ENCODE data around the gene MFAP2. TPM values are rescaled to one million over a fixed set of nuclear protein-coding genes. Genes with fewer than 3 reads are reported as not detected.
"Not testable (repeated sequence)": the region's sequence is repeated elsewhere in the genome, so short reads cannot be mapped to it uniquely, and the experiment has no call there.

Gene MFAP2
- total RNA-seq, 1 donor from 2014 or later: 170 TPM

- Mint-ChIP-seq H3K36me3 (ENCODE audit: insufficient read depth) (peaks cover 6% of the 10 kb centered on the region), H3K4me3 (ENCODE audit: low read depth) (no peak overlapping the region), H3K4me1 (ENCODE audit: low read depth) (peaks cover 3% of the 10 kb centered on the region), H3K27me3 (no peaks in the 10 kb centered on the region), H3K27ac (no peak overlapping the region), H3K9me3 (ENCODE audit: low read depth) (no peaks in the 10 kb centered on the region)
- no peak for TF ChIP-seq CTCF (IDR thresholded peaks at IDR 0.05; ENCODE audit: unreplicated experiment)
- DNase-seq (ENCODE audit: low spot score, unreplicated experiment): no peak
These were observed 12.5 kb downstream of the MFAP2 start for GRCh38 chr1:16967962-16968361.

DNA sequence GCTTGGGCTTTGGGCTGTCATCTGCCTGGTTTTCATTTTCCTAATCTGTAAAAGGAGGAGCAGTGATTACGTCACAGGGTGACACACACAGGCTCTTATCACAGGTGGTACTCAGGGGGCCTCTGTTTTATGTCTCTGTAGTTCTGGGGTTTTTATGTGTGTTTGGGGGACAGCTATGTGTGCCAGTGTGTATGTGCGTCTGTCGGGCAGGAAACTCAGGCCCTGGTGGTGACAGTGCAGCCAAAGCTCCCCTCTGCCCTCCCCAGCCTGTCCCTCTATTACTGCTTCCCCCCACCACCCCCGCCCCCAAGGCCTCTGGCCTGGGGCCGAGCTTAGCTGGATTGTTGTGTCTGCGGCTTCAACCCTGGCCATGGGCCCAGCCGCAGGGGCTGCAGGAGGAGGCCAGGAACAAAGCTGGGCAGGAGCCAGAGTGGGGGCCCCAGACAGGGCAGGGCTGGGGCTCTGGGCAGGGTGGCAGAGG is 13.3 kb downstream of the MFAP2 start:
- Mint-ChIP-seq H3K4me3 (ENCODE audit: low read depth) (no peak overlapping the region), H3K4me1 (ENCODE audit: low read depth) (no peaks in the 10 kb centered on the region), H3K9me3 (ENCODE audit: low read depth) (no peaks in the 10 kb centered on the region), H3K27ac (no peak overlapping the region), H3K36me3 (ENCODE audit: insufficient read depth) (peaks cover 4% of the 10 kb centered on the region), H3K27me3 (no peaks in the 10 kb centered on the region)
- DNase-seq (ENCODE audit: low spot score, unreplicated experiment): no peak
- no peak for TF ChIP-seq CTCF (IDR thresholded peaks at IDR 0.05; ENCODE audit: unreplicated experiment)

DNA sequence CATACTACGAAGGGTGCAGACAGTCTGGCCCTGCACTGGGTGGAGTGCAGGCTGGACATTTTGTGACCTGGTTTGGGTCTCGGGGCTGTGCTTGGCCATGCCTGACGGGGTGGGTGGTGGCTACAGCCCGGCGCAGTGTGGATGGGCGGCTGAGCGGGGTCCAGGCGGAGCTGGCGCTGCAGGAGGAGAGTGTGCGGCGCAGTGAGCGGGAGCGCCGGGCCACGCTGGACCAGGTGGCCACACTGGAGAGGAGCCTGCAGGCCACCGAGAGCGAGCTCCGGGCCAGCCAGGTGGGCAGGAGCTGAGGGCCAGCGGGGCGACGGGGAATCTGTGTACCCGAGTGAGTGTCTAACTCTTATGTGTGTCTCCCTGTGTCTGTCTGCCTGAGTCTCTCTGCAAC is 14.1 kb downstream of the MFAP2 start:
- Mint-ChIP-seq H3K27me3 (no peaks in the 10 kb centered on the region), H3K27ac (no peak overlapping the region), H3K4me3 (ENCODE audit: low read depth) (no peak overlapping the region), H3K4me1 (ENCODE audit: low read depth) (no peaks in the 10 kb centered on the region), H3K36me3 (ENCODE audit: insufficient read depth) (peaks cover 4% of the 10 kb centered on the region), H3K9me3 (ENCODE audit: low read depth) (no peaks in the 10 kb centered on the region)
- DNase-seq (ENCODE audit: low spot score, unreplicated experiment): no peak
- no peak for TF ChIP-seq CTCF (IDR thresholded peaks at IDR 0.05; ENCODE audit: unreplicated experiment)

GRCh38 chr1:16965486-16966067 is 14.8 kb downstream of the MFAP2 start:
- TF ChIP-seq CTCF (IDR thresholded peaks at IDR 0.05; ENCODE audit: unreplicated experiment): no peak
- H3K4me3 Mint-ChIP-seq (ENCODE audit: low read depth): no peak overlapping the region
- H3K9me3 Mint-ChIP-seq (ENCODE audit: low read depth): no peaks in the 10 kb centered on the region
- DNase-seq (ENCODE audit: low spot score, unreplicated experiment): no peak
- no peaks in the 10 kb centered on the region for H3K27me3 Mint-ChIP-seq
- peaks cover 4% of the 10 kb centered on the region for H3K36me3 Mint-ChIP-seq (ENCODE audit: insufficient read depth)
- H3K4me1 Mint-ChIP-seq (ENCODE audit: low read depth): peaks cover under 1% of the 10 kb centered on the region
- no peak overlapping the region for H3K27ac Mint-ChIP-seq

DNA sequence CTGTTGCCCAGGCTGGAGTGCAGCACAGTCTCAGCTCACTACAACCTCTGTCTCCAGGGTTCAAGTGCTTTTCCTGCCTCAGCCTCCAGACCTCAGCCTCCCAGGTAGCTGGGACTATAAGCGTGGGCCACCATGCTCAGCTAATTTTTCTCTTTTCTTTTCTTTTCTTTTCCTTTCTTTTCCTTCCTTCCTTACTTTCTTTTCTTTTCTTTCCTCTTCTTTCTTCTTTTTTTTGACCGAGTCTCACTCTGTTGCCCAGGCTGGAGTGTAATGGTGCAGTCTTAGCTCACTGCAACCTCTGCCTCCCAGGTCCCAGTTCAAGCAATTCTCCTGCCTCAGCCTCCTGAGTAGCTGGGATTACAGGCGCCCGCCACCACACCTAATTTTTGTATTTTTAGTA is 16.3 kb downstream of the MFAP2 start:
- H3K36me3 Mint-ChIP-seq (ENCODE audit: insufficient read depth); H3K9me3 Mint-ChIP-seq (ENCODE audit: low read depth); H3K4me3 Mint-ChIP-seq (ENCODE audit: low read depth); H3K27me3 Mint-ChIP-seq; DNase-seq (ENCODE audit: low spot score, unreplicated experiment); H3K4me1 Mint-ChIP-seq (ENCODE audit: low read depth); H3K27ac Mint-ChIP-seq: not testable (repeated sequence)

All from progenitor cell of endocrine pancreas (in vitro differentiated cells).